DOHH2 (cell line): Measurements from ENCODE around the gene CSN2.
"Not testable (repeated sequence)": the region's sequence is repeated elsewhere in the genome, so short reads cannot be mapped to it uniquely, and the experiment has no call there.

Experiments
- H3F3A ChIP-seq: fragments of 200-600 bp; sonication (generic), shearing (Covaris generic); 2 replicates; pipeline ENCODE4 v1.6.0; 2016; ENCODE audit warnings: antibody characterized with exemption, mild to moderate bottlenecking; ENCODE audit not compliant: control insufficient read depth, insufficient read depth
- H3K27ac ChIP-seq: fragments of 200-600 bp; sonication (generic); 2 replicates; pipeline ENCODE4 v1.5.1; 2014; ENCODE audit warnings: low read depth, mild to moderate bottlenecking, low read length, moderate library complexity
- H3K27me3 ChIP-seq: fragments of 200-600 bp; sonication (generic); 2 replicates; pipeline ENCODE4 v1.6.1; 2014; ENCODE audit warnings: mild to moderate bottlenecking, low read length, mixed read lengths; ENCODE audit not compliant: control insufficient read depth
- H3K36me3 ChIP-seq: fragments of 200-600 bp; sonication (generic); 2 replicates; pipeline ENCODE4 v1.6.1; 2014; ENCODE audit warnings: mild to moderate bottlenecking, low read length, moderate library complexity, mixed read lengths; ENCODE audit not compliant: control insufficient read depth
- H3K4me1 ChIP-seq: fragments of 200-600 bp; sonication (generic); 2 replicates; pipeline ENCODE4 v1.6.1; 2014; ENCODE audit warnings: mild to moderate bottlenecking, low read length, mixed read lengths; ENCODE audit not compliant: control insufficient read depth
- H3K4me2 ChIP-seq: fragments of 200-600 bp; sonication (generic); 2 replicates; pipeline ENCODE4 v1.6.0; 2014; ENCODE audit warnings: mild to moderate bottlenecking, low read length, moderate library complexity
- H3K4me3 ChIP-seq: fragments of 200-600 bp; sonication (generic); 2 replicates; pipeline ENCODE4 v1.5.1; 2014; ENCODE audit warnings: mild to moderate bottlenecking, low read length, mixed read lengths
- H3K79me2 ChIP-seq: fragments of 200-600 bp; sonication (generic); 2 replicates; pipeline ENCODE4 v1.6.1; 2014; ENCODE audit warnings: mild to moderate bottlenecking, low read length, mixed read lengths; ENCODE audit not compliant: control insufficient read depth
- H3K9me2 ChIP-seq: fragments of 200-600 bp; sonication (generic); replicated peaks from 2 replicates; pipeline ENCODE4 v1.6.1; 2014; ENCODE audit warnings: mild to moderate bottlenecking, low read length, mixed read lengths; ENCODE audit not compliant: control insufficient read depth
- H3K9me3 ChIP-seq: fragments of 200-600 bp; sonication (generic); 2 replicates; pipeline ENCODE4 v1.6.1; 2014; ENCODE audit warnings: antibody characterized with exemption, low read length, mixed read lengths; ENCODE audit not compliant: control insufficient read depth, insufficient read depth
- H4K20me1 ChIP-seq: fragments of 200-600 bp; sonication (generic); 2 replicates; pipeline ENCODE4 v1.6.0; 2014; ENCODE audit warnings: low read depth, mild to moderate bottlenecking, antibody characterized with exemption, low read length, moderate library complexity; ENCODE audit not compliant: control insufficient read depth, insufficient read depth
- EZH2phosphoT487 ChIP-seq: fragments of 200-600 bp; sonication (generic); IDR thresholded peaks from 2 replicates; pipeline ENCODE4 v1.6.1; 2017; ENCODE audit warnings: borderline replicate concordance, mild to moderate bottlenecking, antibody characterized with exemption, low read length, moderate library complexity, mixed read lengths
- TF ChIP-seq, protein P1 (sequence below): fragments of 200-600 bp; sonication (generic); IDR thresholded peaks from one replicate; pipeline ENCODE4 v1.5.1; 2014; ENCODE audit warnings: antibody characterized with exemption, mild to moderate bottlenecking, low read depth, low read length; ENCODE audit not compliant: poor library complexity, severe bottlenecking

The CSN2 gene

DNA sequence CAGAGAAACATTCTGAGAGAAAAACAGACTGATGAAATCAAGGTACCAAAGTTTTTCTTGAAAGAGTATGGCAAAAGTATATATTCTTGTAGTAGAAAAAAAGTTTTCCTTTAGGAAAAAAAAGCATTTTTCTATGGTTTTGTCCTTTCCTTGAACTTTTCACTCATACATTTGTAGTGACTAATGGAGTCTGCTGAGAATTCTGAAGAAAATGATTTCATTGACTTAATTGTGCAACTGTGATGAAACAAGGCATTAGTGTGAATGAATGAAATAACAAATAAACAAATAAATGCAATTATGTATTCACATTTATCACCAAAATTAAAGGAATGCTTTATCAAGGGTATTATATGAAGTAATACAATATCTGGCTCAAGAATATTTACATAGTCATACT, 29.0 kb downstream of the CSN2 start:
- Histone ChIP-seq H4K20me1 (no peaks in the 10 kb centered on the region), H3K4me3 (no peak overlapping the region), H3F3A (no peaks in the 10 kb centered on the region), H3K9me2 (no peaks in the 10 kb centered on the region), H3K4me2 (no peak overlapping the region), H3K79me2 (no peaks in the 10 kb centered on the region), H3K9me3 (no peaks in the 10 kb centered on the region), H3K36me3 (no peaks in the 10 kb centered on the region), H3K4me1 (no peaks in the 10 kb centered on the region), H3K27ac (no peak overlapping the region), H3K27me3 (no peaks in the 10 kb centered on the region)
- TF ChIP-seq, protein P1, sequence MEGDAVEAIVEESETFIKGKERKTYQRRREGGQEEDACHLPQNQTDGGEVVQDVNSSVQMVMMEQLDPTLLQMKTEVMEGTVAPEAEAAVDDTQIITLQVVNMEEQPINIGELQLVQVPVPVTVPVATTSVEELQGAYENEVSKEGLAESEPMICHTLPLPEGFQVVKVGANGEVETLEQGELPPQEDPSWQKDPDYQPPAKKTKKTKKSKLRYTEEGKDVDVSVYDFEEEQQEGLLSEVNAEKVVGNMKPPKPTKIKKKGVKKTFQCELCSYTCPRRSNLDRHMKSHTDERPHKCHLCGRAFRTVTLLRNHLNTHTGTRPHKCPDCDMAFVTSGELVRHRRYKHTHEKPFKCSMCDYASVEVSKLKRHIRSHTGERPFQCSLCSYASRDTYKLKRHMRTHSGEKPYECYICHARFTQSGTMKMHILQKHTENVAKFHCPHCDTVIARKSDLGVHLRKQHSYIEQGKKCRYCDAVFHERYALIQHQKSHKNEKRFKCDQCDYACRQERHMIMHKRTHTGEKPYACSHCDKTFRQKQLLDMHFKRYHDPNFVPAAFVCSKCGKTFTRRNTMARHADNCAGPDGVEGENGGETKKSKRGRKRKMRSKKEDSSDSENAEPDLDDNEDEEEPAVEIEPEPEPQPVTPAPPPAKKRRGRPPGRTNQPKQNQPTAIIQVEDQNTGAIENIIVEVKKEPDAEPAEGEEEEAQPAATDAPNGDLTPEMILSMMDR: no peak
- no peak for TF ChIP-seq EZH2phosphoT487

DNA sequence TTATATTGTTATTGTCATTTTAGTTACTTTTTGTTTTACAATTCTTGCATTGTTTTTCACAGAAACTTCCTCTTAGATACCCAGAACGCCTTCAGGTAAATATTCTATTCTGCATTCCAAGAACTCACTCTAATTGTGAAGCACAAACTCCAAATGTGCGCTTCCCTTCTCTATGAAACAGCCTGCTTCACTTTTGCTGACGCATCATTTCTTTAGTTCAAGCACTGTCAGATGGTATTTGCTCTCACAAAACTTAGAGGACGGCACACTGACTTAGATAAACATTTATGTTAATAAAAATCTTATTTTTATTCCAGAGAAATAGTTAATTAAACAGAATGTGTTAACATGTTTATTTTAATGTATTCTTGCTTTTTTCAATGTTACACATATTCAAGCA, 31.4 kb downstream of the CSN2 start:
- no peak for TF ChIP-seq EZH2phosphoT487
- TF ChIP-seq, protein P1: no peak

DNA sequence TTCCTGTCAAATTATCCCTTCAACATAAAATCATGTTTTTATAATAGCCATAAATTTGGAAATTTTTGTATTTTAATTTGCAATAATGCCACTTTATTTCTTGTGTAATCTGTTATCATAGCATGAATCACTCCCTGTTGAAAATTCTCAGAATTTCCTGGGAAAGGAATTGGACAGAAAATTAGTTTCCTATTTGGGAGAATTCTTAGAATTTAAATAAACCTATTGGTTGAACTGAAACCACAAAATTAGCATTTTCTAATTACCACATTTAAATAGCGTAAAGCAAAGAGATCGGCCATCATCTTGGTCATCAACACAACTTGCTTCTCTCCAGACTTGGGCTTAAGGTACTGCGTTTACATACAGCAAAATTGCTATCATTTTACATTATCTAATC, 34.8 kb downstream of the CSN2 start, which contains the start of gene CSN1S1:
CSN1S1 (plus strand) TSS at position 301 of the 400 bp plus-strand sequence. CDS start 1,488 bp downstream, outside the sequence.
- H3K4me2 ChIP-seq: no peak within 1 kb of the TSS
- no peaks in the 10 kb centered on the region for H3K9me2 ChIP-seq
- H3K4me1 ChIP-seq: no peaks in the 10 kb centered on the region
- H3K36me3 ChIP-seq: no peaks in the 10 kb centered on the region
- H4K20me1 ChIP-seq: no peaks in the 10 kb centered on the region
- no peaks in the 10 kb centered on the region for H3K9me3 ChIP-seq
- H3K27ac ChIP-seq: no peak within 1 kb of the TSS
- H3K4me3 ChIP-seq: no peak within 1 kb of the TSS
- no peaks in the 10 kb centered on the region for H3F3A ChIP-seq
- TF ChIP-seq, protein P1: no peak
- no peak for TF ChIP-seq EZH2phosphoT487
- H3K27me3 ChIP-seq: no peaks in the 10 kb centered on the region
- H3K79me2 ChIP-seq: no peaks in the 10 kb centered on the region

More for the DNA sequence above, 31.4 kb downstream of the CSN2 start:
- Histone ChIP-seq H3K27ac (no peak overlapping the region), H4K20me1 (no peaks in the 10 kb centered on the region), H3K4me3 (no peak overlapping the region), H3K9me2 (no peaks in the 10 kb centered on the region), H3K4me2 (no peak overlapping the region), H3K79me2 (no peaks in the 10 kb centered on the region), H3K27me3 (no peaks in the 10 kb centered on the region), H3K9me3 (no peaks in the 10 kb centered on the region), H3K4me1 (no peaks in the 10 kb centered on the region), H3K36me3 (no peaks in the 10 kb centered on the region), H3F3A (no peaks in the 10 kb centered on the region)

DNA sequence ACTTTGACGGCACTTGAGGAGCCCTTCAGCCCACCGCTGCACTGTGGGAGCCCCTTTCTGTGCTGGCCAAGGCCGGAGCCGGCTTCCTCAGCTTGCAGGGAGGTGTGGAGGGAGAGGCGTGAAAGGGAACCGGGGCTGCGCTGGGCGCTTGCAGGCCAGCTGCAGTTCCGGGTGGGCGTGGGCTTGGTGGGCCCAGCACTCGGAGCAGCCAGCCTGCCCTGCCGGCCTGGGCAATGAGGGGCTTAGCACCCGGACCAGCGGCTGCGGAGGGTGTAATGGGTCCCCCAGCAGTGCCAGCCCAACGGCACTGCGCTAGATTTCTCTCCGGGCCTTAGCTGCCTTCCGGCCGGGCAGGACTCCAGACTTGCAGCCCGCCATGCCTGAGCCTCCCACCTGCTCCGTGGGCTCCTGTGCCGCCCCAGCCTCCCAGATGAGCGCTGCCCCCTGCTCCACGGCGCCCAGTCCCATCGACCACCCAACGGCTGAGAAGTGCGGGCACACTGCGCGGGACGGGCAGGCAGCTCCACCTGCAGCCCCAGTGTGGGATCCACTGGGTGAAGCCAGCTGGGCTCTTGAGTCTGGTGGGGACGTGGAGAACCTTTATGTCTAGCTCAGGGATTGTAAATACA, 41.6 kb downstream of the CSN2 start:
- not testable (repeated sequence) for H3K9me3 ChIP-seq, H3K9me2 ChIP-seq, H3K36me3 ChIP-seq, H3K79me2 ChIP-seq, H3K4me2 ChIP-seq, H4K20me1 ChIP-seq, H3F3A ChIP-seq, H3K4me3 ChIP-seq, H3K4me1 ChIP-seq, H3K27ac ChIP-seq, H3K27me3 ChIP-seq
